Endodermal cell (in vitro differentiated cells): ENCODE data around the gene HS3ST3A1. TPM values are rescaled to one million over a fixed set of nuclear protein-coding genes. Genes with fewer than 3 reads are reported as not detected.

Experiments
- DNase-seq: peaks from one replicate; pipeline ENCODE4 v3.0.0-alpha.2; 2017
- H3K27ac ChIP-seq: 2 replicates; pipeline ENCODE4 v1.5.1; 2013; ENCODE audit warnings: mild to moderate bottlenecking, low read depth, low read length, moderate library complexity
- H3K27me3 ChIP-seq: 2 replicates; pipeline ENCODE4 v1.6.1; 2013; ENCODE audit warnings: mild to moderate bottlenecking, low read length, moderate library complexity; ENCODE audit not compliant: insufficient read depth, control insufficient read depth, poor library complexity, severe bottlenecking
- H3K36me3 ChIP-seq: 2 replicates; pipeline ENCODE4 v1.7.0; 2013; ENCODE audit warnings: mild to moderate bottlenecking, low read length, moderate library complexity; ENCODE audit not compliant: control insufficient read depth, insufficient read depth
- H3K4me1 ChIP-seq: one replicate; pipeline ENCODE4 v1.7.0; 2013; ENCODE audit warnings: low read length; ENCODE audit not compliant: control insufficient read depth, insufficient read depth
- H3K4me3 ChIP-seq: 2 replicates; pipeline ENCODE4 v1.5.1; 2013; ENCODE audit warnings: mild to moderate bottlenecking, low read length, moderate library complexity
- H3K9ac ChIP-seq: 2 replicates; pipeline ENCODE4 v1.6.1; 2013; ENCODE audit warnings: mild to moderate bottlenecking, low read length, moderate library complexity; ENCODE audit not compliant: poor library complexity, severe bottlenecking; ENCODE audit errors: extremely low read depth
- H3K9me3 ChIP-seq: 2 replicates; pipeline ENCODE4 v1.6.1; 2013; ENCODE audit warnings: mild to moderate bottlenecking, low read length, moderate library complexity; ENCODE audit not compliant: control insufficient read depth
- H3K27ac Mint-ChIP-seq: 2 replicates; pipeline ENCODE4 v1.8.0; 2020; ENCODE audit warnings: mixed read lengths
- H3K27me3 Mint-ChIP-seq: 2 replicates; pipeline ENCODE4 v1.8.0; 2021; ENCODE audit warnings: mild to moderate bottlenecking, mixed read lengths; ENCODE audit not compliant: insufficient read depth
- H3K36me3 Mint-ChIP-seq: 2 replicates; pipeline ENCODE4 v1.8.0; 2020; ENCODE audit warnings: low read depth, mixed read lengths
- H3K4me1 Mint-ChIP-seq: 2 replicates; pipeline ENCODE4 v1.8.0; 2020; ENCODE audit warnings: mixed read lengths
- H3K4me3 Mint-ChIP-seq: 2 replicates; pipeline ENCODE4 v1.8.0; 2020; ENCODE audit warnings: mild to moderate bottlenecking, moderate library complexity, mixed read lengths
- H3K9me3 Mint-ChIP-seq: 2 replicates; pipeline ENCODE4 v1.8.0; 2020; ENCODE audit warnings: mild to moderate bottlenecking, mixed read lengths
- CTCF ChIP-seq: fragments of 200-600 bp; sonication (generic); conservative IDR thresholded peaks from 2 replicates; pipeline ENCODE4 v1.5.0; 2021; ENCODE audit warnings: antibody characterized with exemption, mild to moderate bottlenecking
- WGBS, 2 experiments: methylation state at CpG; one replicate each; pipeline versions ENCODE4 v1.1.5 to v1.1.7; 2013; ENCODE audit warnings: missing lambda C conversion rate in 2 of 2, mixed read lengths in 1 of 2; ENCODE audit not compliant: insufficient coverage in 1 of 2, insufficient read length in 1 of 2; 5-methylcytosine and 5-hydroxymethylcytosine counted together
- microRNA-seq: library from miRNA; unstranded; fragments of <30 nt; microRNA quantifications from one replicate; pipeline ENCODE4 v1.2.0, GENCODE V29; 2020; ENCODE audit warnings: borderline microRNAs expressed
- total RNA-seq, 2 donors: library from RNA; stranded (reverse); fragmentation: NEBNext Ultra II Directional in 1 of 2; extraction: Animal tissue kit (Norgen Biotek cat#: 25700) in 1 of 2; gene quantifications; 2 replicates in 1 of 2; 3 replicates in 1 of 2; pipeline ENCODE4 v1.2.1, GENCODE V29; 2021

HS3ST3A1 gene
- total RNA-seq, 2 donors from 2014 or later = 1.9 to 2.4 TPM

GRCh38 chr17:13460261-13461000 is 141.3 kb downstream of the HS3ST3A1 start:
- H3K9me3 Mint-ChIP-seq = no peaks in the 10 kb centered on the region
- TF ChIP-seq CTCF = no peak
- H3K4me1 ChIP-seq = no peaks in the 10 kb centered on the region
- no peaks in the 10 kb centered on the region for H3K36me3 ChIP-seq
- WGBS, 2 experiments = 93 to 96% methylated on average over 2 to 3 of the region's 3 CpGs
- H3K27ac ChIP-seq = no peak overlapping the region
- H3K4me3 Mint-ChIP-seq = no peak overlapping the region
- H3K27ac Mint-ChIP-seq = no peak overlapping the region
- H3K9me3 ChIP-seq = no peaks in the 10 kb centered on the region
- DNase-seq = no peak
- H3K36me3 Mint-ChIP-seq = no peaks in the 10 kb centered on the region
- no peaks in the 10 kb centered on the region for H3K27me3 ChIP-seq
- H3K4me3 ChIP-seq = no peak overlapping the region
- H3K9ac ChIP-seq = no peak overlapping the region
- no peaks in the 10 kb centered on the region for H3K4me1 Mint-ChIP-seq
- peaks cover 4% of the 10 kb centered on the region for H3K27me3 Mint-ChIP-seq

DNA sequence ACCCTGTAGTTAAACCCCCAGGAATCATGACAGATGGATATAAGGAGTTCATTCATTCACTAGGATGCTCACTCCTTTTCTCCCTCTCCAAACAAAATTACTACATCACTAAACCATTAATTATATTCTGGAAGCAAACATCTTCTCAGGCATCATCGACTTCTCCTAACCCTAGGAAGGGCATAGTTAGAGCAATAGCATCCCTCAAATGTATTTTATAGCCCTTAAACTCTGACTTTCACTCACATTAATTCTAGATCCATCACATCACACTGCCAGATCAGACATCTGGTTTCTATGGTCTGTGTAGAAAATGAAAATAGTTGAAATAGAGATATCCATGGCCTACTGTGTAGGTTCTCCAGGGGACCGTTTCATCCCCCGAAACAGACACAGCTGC is 143.9 kb downstream of the HS3ST3A1 start:
- DNase-seq = no peak
- Histone ChIP-seq H3K36me3 (no peaks in the 10 kb centered on the region), H3K4me3 (no peak overlapping the region), H3K27me3 (no peaks in the 10 kb centered on the region), H3K9ac (no peak overlapping the region), H3K4me1 (no peaks in the 10 kb centered on the region), H3K27ac (no peak overlapping the region), H3K9me3 (no peaks in the 10 kb centered on the region)
- H3K4me1 Mint-ChIP-seq = no peaks in the 10 kb centered on the region
- peaks cover 6% of the 10 kb centered on the region for H3K27me3 Mint-ChIP-seq
- WGBS, 2 experiments = 89 to 95% methylated on average over 1 to 3 of the region's 3 CpGs
- H3K9me3 Mint-ChIP-seq = no peaks in the 10 kb centered on the region
- H3K4me3 Mint-ChIP-seq = no peak overlapping the region
- no peak for TF ChIP-seq CTCF
- H3K27ac Mint-ChIP-seq = no peak overlapping the region
- H3K36me3 Mint-ChIP-seq = no peaks in the 10 kb centered on the region

Small RNA genes lying within 50 kb of the gene (microRNA-seq; reads per million reads assigned to microRNA genes)
- not detected for gene MIR548H3
